ENCODE measurements around the gene TMA7B.

Gene TMA7B

DNA sequence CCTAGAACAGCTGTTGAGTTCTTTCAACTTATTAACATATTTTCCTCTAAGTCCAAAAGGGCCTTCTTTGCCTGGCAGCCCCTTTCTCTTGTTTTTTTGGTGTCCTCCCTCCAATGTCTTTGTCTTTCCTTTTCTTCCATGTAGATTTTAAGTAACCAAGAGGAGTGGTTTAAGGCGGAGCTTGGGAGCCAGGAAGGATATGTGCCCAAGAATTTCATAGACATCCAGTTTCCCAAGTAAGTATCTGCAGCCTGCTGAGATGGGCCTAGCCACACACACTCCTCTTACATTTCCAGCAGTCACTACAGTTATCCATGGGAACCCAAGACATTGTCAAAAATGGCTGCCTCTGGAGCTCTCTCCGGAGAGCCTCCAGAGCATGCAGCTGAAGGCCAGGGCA, 4.5 kb upstream of the TMA7B start:
- no peak for DNase-seq

DNA sequence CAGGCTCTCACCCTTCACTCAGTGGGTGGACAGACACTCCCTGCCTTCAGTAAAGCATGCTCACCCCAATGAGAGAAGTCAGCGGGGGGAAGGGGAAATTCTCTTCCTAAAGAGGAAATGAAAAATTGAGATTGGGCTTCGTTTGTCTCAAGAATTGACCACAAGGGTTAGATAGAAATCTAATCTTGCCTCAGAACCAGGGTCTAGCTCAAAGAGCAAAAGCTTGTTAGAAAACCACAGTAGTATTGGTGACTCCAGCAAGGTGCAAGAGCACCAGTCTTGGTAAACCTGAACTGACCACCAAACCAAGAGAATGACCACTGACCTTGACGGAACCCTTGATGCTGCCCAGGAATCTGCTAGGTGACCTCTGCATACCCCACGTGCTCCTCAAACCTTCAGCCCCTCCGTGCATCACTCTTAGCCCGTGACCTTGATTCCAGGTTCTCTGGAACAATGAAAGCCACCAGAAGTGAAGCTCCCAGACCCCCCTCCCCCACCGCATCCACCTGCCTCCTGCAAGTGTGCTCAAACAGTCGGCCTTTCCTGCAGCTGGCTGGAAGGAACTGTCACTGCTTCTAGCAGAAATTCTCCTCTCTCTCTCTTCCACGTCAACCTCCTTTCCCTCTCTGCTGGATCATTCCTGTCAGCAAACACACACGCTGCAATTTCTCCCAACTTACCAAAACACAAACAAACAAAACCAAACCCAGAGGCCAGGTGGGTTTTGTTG, 3.1 kb upstream of the TMA7B start:
- DNase-seq: no peak

DNA sequence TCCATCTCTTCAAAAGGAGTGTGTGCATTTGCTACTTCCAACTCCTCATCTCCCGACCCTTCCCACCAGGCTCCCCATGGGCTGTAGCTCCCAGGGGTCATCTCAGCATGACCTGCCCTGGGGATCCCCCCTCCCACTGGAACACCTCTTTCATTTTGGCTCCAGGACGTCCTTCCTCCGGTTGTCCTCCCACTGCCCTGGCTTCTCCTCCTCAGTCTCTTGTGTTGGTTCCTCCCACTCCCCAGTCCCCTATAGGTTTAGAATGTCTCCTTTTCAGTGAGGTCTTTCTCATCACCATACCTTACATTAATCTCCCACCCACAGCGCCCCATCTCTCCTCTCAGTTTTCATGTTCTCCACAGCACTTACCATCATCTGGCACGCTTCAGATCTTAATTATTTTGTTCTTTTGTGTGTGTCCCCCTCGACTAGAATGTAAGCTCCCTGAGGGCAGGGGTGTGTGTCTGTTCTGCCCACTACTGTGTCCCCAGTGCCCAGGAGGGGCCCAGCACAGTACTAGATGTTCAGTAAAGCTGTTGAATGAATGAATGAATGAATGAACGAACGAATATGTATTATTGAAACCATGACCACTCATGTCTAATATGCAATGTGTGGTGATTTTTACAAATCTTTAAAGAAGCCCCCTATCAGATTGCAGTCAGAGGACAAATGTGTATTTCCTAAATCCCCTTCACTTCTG, 2.0 kb upstream of the TMA7B start:
- no peak for DNase-seq

DNA sequence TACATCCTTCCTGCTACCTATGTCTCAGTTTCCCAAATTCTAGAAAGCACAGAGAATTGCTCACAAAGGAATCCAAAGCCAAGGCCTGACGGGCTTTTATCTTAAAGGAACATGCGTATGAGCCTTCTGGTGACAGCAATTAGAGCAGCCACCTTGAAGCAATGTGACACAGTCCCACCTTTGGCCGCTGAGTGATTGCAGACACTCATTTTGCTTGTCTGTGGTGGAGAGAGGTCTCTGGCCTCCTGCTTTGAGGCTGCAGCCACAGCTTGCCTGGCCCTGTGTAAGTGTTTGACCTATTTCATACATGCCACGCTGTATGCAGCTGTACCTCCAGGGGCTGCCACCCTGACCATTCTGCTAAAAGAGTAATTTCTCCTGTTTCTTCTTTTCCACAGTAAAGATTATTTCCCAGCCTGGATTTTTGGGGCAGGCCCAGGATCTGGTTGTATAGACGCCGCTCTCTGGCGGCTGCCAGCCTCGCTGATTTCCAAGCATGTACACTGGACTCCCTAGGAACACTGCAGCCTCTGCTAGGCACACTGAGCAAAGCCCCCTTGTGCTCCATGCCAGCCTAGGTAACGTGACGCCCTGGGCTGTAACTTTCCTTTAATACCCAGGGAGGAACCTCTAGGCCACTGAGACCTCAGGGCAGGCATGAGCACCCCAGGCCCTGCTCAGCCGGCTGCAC, 1.1 kb upstream of the TMA7B start:
- DNase-seq: no peak

DNA sequence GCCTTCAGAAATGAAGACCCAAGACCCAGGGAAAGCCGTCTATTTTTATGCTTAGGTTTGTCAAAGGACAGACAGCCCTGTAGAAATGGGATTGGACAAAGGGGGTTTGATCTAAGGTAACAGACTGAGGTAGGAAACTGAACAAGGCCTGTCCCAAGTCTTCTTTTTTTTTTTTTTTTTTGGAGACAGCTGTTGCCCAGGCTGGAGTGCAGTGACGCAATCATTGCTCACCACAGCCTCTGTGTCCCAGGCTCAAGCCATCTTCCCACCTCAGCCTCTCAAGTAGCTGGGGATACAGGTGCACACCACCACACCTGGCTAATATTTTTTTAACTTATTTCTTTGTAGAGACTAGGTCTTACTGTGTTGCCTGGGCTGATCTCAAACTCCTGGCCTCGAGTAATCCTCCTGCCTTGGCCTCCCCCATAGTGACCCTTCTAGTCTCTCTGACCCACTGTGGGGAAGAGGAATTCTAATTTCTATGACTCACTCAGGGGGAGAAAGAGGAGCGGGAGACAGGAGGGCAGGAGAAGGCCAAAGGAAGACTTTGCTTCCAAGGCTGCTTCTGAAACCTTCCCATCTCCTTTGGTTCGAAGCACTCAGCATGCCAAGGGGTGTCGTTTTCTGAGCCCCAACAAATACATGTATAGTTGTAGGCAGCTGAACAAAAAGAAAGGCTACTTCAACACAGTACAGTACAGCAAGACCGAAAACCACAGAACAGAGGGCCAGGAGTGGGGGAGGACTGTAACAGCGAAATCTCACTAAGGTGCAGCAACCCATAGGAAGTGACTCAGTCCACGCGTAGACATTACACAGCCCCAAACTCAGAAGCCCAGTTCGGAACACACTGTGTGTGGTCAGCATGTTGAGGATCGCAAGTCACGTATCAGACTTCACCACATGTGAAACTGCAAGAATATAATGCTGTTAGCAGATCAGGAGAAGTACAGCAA, 872 bp downstream of the TMA7B start:
- DNase-seq: peak; percentile 73

DNA sequence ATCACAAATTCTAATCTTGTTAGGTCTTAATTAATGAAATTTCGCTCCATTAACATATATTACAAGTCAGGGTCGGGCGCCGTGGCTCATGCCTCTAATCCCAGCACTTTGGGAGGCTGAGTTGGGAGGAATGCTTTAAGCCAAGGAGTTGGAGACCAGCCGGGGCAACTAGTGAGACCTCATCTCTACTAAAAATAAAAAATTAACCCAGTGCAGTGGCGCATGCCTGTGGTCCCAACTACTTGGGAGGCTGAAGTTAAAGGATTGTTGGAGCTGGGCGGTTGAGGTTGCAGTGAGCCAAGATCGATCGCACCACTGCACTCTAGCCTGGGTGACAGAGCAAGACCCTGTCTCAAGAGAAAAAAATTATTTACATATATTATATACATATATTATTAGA, 1.9 kb downstream of the TMA7B start:
- DNase-seq: no peak

DNA sequence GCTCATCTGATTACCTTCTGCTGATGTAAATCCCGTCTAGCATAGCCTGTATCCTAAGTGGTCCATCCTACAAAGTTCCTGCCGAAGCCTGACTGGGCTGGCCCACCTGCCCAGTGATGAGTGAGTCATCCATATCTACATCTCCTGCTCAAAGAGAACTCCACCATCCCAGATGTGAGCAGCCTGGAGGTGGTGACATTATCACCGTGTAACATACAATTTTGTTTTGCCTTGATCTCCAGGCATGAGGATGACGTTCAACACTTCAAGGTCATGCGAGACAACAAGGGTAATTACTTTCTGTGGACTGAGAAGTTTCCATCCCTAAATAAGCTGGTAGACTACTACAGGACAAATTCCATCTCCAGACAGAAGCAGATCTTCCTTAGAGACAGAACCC, 5.6 kb downstream of the TMA7B start:
- DNase-seq: no peak

DNA sequence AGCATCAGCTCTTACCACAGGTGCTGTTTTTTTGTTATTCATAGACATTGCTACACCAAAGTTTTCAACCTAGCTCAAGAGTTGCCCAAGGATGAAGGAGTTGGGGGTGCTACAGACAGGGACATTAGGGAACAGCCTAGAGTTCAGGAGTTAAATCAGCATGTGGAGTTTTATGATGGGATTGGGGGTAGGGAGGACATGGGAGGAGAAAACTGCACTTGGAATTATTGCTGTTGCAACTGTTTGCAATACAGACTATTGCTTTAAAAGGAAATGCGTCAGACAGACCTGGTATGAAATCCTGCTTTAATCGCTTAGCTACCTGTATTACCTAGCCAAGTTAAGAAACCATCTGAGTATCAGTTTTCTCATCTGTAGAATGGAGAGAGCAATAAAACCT, 6.3 kb downstream of the TMA7B start:
- DNase-seq: no peak

DNA sequence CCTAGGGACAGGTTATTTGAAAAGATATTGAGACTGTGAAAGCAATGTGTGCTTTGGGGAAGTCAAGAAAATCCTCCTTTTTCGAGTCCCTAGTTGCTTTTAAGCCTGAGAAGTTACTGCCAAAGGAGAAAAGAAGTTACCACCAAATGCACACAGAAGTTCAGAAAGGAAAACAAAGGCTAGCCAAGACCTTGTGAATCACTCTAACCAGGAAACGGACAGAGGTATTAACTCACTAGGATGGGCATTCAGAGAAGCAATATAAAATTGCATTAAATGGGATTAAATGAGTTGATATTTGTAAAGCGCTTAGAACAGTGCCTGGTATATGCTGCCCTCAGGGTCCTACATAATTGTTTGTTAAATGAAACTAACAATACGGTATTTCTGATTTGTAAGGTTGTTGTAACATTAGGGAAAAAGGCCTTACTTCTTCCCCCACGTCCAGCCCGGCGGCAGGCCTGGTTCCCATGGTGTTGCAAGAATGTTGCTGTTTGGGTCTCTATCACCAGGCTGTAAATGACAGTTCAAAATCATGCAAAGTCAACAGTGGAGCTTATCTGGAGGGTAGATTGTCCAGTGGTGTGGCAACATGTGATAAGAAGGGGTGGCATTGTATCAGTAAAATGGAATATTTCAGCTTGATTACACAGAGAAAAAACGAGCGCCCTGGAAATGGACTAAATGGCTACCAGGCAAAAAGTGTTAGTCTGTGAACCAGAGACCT, 7.1 kb downstream of the TMA7B start:
- DNase-seq: no peak

DNA sequence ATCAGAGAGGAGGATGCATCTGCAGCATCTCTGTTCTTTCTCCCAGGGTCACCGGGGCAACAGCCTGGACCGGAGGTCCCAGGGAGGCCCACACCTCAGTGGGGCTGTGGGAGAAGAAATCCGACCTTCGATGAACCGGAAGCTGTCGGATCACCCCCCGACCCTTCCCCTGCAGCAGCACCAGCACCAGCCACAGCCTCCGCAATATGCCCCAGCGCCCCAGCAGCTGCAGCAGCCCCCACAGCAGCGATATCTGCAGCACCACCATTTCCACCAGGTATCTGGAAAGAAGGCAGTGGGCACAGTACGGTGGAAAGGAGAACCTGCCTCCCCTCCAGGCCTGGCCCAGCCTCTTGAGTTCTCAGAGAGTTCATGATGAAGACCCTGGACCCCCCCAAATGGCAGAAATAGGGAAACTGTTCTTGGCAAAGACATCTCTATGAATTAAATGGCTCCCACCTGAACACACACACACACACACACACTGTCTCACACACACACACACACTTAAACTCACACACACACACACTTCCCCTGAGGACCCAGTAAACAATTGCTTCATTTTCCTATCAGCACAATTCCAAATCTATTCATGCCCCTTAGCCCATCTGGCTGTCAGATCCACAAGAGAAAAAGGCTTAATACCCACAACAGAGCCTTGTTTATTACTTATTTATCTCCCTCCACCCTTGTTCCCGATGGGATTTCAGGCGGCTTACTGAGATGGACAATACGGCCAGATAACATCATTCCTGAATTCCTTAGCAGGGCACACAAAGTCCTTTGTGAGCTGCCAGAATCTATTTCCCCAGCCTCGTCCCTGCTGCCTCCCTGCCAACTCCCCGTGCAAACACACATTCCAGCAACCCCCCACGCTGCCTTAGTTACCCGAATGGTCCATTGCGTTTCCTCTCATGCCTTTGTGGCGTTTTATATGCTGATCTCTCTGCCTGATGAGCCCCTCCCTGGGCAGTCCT, 8.1 kb downstream of the TMA7B start:
- DNase-seq: no peak

DNA sequence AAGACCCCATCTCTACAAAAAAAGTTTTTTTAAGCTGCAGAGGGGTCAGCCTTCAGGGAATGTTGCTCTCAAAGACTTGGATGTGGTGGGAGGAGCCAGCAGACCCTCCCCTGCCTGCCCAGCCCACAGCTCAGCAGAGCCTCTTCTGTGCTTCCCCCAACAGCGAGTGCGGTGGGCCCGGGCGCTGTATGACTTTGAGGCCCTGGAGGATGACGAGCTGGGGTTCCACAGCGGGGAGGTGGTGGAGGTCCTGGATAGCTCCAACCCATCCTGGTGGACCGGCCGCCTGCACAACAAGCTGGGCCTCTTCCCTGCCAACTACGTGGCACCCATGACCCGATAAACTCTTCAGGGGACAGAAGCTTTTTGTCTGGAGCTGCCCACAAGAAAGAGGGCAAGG, 10.5 kb downstream of the TMA7B start:
- DNase-seq: no peak

DNA sequence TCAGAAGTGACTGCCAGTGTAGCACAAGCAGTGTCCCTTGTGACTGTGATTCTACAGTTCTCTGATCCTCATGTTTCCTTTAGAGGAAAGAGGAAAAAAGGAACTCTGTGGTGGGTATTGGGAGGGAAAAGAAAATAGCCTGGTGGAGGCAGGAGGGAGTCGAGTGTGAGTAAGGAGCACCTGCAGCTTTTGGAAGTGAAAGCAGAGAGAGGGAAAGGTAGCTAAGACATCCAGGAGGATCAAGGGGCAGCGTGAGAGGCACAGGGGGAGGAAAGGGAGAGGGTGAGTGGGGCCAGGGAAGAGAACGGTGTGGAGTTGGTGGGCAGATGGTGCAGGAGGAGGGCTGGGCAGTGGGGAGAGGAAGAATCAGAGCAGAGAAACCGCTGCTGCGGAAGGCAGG, 12.4 kb downstream of the TMA7B start:
- DNase-seq: no peak

DNA sequence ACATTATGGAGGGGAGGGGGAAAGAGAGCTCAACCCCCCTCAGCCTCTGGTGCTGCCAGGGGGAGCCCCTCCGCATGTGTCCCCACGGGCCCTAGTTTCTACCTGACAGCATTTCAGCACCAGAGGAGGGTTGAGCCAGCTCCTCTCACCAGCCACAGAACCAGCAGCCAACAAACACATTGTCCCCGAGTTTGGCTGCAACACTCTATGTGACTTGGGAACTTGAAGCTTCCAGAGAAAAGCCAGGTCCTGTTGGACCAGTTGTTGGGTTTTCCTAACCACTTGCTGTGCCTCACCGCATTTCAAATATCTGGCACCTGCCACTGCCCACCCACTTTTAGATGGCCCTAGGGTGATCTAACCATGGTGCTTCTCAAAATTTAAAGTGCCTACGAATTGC, 13.5 kb downstream of the TMA7B start:
- DNase-seq: no peak

DNA sequence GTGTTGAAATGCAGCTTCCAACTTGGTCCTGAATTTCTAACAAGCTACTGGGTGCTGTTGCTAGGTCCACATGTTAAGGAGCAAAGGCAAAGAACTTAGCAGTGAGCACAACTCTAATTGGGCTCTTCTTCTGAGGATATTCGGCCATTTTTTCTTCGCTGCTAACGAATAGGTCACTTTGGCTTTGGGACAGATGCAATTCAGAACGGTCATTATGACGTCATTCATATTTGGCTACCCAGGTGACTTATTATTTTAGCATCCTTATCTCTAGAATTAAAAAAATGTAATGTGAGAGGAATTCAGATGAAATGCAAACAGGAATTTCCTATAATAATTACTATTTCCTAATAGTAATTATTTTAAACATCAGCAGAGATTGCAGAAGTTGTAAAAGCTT, 13.9 kb downstream of the TMA7B start:
- DNase-seq: no peak

DNA sequence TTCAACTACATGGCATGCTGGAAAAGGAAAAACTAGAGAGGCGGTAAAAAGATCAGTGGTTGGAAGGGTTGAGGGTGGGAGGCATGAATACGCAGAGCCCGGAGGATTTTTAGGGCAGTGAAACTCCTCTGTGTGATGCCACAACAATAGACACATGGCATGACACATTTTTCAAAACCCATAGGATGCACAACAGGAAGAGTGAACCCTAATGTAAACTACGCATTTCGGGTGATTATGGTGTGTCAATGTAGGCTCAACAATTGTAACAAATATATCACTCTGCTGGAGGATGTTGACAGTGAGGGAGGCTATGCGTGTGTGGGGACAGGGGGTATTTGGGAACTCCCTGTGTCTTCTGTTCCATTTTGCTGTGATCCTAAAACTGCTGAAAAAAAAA, 18.9 kb downstream of the TMA7B start:
- DNase-seq: no peak

DNA sequence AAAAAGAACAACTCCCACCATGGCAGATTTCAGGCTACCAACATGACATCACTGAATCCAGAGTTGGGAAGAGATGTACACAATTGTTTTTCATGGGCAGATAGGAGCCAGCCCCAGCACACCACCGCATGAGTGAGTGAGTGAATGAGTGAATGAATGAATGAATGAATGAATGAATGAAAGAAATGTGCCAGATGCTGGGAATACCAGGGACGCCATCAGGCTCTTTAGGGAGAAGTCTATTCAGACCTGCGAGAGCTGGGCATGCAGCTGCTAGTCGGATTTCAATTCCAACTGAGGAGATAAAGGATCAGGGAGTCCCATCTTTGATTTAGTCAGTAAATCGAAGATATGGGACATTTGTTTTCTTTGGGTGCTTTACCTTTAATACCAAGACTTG, 19.3 kb downstream of the TMA7B start:
- no peak for DNase-seq

DNA sequence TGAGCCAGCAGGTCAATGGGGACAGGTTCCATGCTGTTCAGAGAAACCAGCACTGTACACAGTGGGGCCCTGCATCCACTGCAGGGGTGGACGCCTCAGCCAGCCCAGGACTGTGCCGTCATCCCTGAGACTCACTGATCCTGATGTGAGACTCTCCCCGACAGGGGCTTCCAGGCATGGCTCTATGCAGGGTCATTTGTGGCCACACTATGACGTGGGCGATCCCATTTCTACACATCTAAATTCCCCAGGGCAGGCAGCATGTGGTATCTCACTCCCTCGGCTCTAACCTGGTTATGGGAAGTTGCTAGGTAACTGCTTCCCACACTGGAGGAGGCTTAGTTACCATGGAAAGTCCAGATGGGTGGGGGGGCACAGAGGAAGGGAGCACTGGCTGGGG, 20.4 kb downstream of the TMA7B start:
- no peak for DNase-seq

DNA sequence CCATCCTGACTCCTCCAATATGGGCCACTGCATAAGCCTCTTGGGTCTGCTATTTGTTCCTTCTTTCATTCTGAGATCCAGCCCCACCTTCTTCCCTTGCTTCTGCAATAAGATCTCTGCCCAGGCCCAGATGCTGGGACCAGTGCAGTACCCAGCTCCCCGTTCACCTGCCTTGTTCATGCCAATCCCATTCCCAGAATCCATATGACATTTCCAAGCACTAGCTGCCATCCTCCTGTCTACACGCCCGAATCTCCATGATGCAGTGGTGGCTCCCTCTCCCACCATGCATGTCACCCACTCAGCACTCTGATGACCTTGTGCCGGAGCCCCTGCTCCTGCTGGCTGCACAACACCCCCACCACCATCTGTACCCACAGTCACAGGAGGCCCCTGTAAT, 23.1 kb downstream of the TMA7B start:
- no peak for DNase-seq

DNA sequence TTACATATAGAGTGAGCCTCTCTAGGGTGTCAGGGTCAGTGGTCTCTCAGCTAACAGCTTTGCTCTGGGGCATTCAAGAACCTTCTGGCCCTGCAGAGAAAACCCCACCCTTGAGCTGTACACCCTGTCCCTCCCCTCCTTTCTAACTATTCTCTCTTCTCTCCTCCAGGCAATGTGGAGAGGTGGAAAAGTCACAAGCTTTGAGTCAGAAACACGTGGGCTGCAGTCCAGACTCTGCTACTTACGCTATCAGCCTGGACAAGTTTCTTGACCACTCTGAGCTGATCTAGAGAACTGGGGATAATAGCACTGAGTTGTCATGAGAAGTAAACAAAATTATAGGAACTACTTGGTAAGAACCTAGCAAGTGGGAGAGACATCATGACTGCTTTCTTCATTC, 23.8 kb downstream of the TMA7B start:
- DNase-seq: no peak

DNA sequence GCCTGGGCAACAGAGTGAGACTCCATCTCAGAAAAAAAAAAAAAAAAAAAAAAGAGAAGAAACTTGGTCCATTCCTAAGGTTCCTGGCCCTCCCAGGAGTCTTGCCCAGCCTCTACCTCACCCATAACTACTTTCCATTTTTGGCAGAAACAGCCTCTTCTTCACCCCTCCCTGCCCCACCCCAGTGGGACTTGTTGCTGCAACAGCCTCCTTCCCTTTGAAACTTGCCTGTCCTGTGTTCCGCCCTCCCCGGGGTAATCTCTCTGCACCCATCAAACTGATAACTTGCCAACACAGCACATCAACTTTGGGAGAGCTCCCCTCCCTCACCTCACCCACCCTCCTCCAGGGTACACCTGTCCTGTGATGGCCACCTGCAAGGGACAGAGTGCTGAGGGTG, 24.5 kb downstream of the TMA7B start:
- no peak for DNase-seq

DNA sequence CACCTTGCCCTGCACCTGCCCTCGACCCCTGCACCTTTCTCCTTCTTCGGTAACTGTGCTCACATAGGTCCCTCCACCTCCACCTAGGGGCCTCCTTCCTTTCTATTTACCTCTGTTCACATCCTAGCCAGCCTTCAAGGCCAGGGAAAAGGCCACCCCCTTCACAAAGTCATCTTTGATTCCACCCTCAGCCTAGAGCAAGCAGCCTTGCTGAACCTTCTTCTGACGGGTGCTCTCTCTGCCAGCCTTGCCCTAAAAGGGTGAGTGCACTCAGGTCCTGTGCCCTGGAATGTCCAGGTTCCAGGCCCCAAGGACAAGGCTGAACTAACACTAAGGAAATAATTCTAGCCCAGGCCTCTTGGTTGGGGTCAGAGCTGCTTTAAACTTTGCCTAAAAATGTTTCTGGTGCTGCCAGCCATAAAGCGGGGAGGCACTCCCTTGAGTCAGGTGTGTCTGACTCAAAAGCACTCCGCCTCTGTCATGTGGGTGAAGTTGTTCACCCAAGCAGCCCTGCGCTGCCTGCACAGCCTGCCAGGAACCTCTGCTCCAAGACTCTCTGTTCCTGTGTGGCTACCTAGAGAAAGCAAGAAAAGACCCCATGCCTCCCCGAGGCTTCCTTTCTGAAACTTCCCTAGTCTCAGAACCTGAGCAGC, 25.3 kb downstream of the TMA7B start:
- DNase-seq: no peak

Measured in CD4-positive, alpha-beta T cell treated with Interleukin-21 for 1 hour (primary cell).